Activated CD4-positive, alpha-beta T cell treated with anti-CD3 and anti-CD28 coated beads for 36 hours (primary cell): ENCODE data around the gene EOGT. TPM values are rescaled to one million over a fixed set of nuclear protein-coding genes. Genes with fewer than 3 reads are reported as not detected.

ENCODE experiments used
- microRNA-seq: library from miRNA; unstranded; fragments of <30 nt; microRNA quantifications from one replicate; pipeline ENCODE4 v1.2.0, GENCODE V29; 2021; ENCODE audit warnings: borderline replicate concordance
- total RNA-seq, 2 experiments: library from RNA; stranded (reverse); gene quantifications; one replicate each; pipeline ENCODE4 v1.2.3, GENCODE V29; 2021

The EOGT gene
- total RNA-seq, 2 experiments from 2014 or later = 6.0 to 8.4 TPM

Small RNAs within 50 kb of the gene (microRNA-seq; reads per million reads assigned to microRNA genes)
- 3.9 reads per million, percentile 7 among the genes with 10 or more reads in this experiment for gene MIR3136

Other genes starting within 250 kb of the EOGT start
- not detected for gene TAFA4, start 81.1 kb downstream of the EOGT start, total RNA-seq
- 10 to 100 TPM; 33.2 to 34.1 TPM for gene TMF1, start 38.6 kb upstream of the EOGT start, total RNA-seq
- 10 to 100 TPM; 59.5 to 72.2 TPM for gene UBA3, start 66.7 kb upstream of the EOGT start, total RNA-seq
- gene ARL6IP5, start 71.3 kb upstream of the EOGT start, total RNA-seq = 10 to 100 TPM; 60.4 to 76.0 TPM
- not detected for gene LMOD3, start 108.9 kb upstream of the EOGT start, total RNA-seq